ENCODE data around the gene PXDC1.

DNA sequence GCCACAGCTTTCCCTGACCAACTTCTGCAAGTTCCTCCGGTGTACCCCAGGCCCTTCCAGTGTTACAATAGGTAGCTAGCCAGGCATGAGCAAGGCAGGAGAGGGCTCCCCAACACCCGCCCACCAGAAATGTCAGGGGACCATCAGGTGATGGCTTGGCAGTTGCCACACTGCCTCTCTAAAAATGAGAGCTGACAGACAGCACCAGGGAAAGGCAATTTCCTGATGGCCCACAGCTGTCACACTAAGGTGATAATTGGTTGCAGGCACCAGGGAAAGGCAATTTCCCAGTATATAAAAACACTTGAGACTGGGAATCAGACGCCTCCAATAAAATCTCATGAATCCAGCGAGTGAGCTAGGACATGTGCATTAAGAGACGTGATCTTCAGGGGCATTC lies 49.9 kb downstream of the PXDC1 start:
- TF ChIP-seq CTCF (IDR thresholded peaks at IDR 0.05) (no peak), POLR2A (IDR thresholded peaks at IDR 0.05) (no peak)
